KOPT-K1 (cell line): Measurements from ENCODE around the gene TCTN1.
"Not testable (repeated sequence)": the region's sequence is repeated elsewhere in the genome, so short reads cannot be mapped to it uniquely, and the experiment has no call there.

Source experiments
- H3K27ac ChIP-seq: fragments of 200-600 bp; sonication (generic); 2 replicates; pipeline ENCODE4 v1.5.1; 2016; ENCODE audit warnings: antibody characterized with exemption, mild to moderate bottlenecking, low read depth, low read length; ENCODE audit not compliant: poor library complexity, severe bottlenecking
- H3K36me3 ChIP-seq: fragments of 200-600 bp; sonication (generic); 2 replicates; pipeline ENCODE4 v1.5.1; 2017; ENCODE audit warnings: antibody characterized with exemption, mild to moderate bottlenecking, low read length, moderate library complexity; ENCODE audit not compliant: insufficient read depth
- H3K9me3 ChIP-seq: fragments of 200-600 bp; sonication (generic); 2 replicates; pipeline ENCODE4 v1.5.1; 2017; ENCODE audit warnings: antibody characterized with exemption, low read length, mild to moderate bottlenecking; ENCODE audit not compliant: insufficient read depth, poor library complexity, severe bottlenecking

The TCTN1 gene

GRCh38 chr12:110579535-110580253 lies 34.2 kb upstream of the TCTN1 start:
- Histone ChIP-seq H3K36me3 (no peaks in the 10 kb centered on the region), H3K27ac (no peak overlapping the region), H3K9me3 (no peaks in the 10 kb centered on the region)

- H3K27ac ChIP-seq, result peak overlapping the region; percentile 73
- H3K9me3 ChIP-seq, result no peaks in the 10 kb centered on the region
- H3K36me3 ChIP-seq, result no peaks in the 10 kb centered on the region
Measured at GRCh38 chr12:110581931-110582275, 32.0 kb upstream of the TCTN1 start.

GRCh38 chr12:110582276-110583136 lies 31.4 kb upstream of the TCTN1 start:
- no peaks in the 10 kb centered on the region for H3K9me3 ChIP-seq
- peak overlapping the region; percentile 73 for H3K27ac ChIP-seq
- no peaks in the 10 kb centered on the region for H3K36me3 ChIP-seq

- H3K27ac ChIP-seq, result peak within 1 kb of the TSS; percentile 73
- no peaks in the 10 kb centered on the region for H3K36me3 ChIP-seq
Measured at GRCh38 chr12:110583137-110584059, 30.5 kb upstream of the TCTN1 start, which contains the start of gene PPTC7. Gene PPTC7, minus strand, starts transcription at chr12:110583318. Its CDS starts 287 bp downstream, at chr12:110583031.

GRCh38 chr12:110585231-110585799 lies 28.6 kb upstream of the TCTN1 start:
- H3K36me3 ChIP-seq, result no peaks in the 10 kb centered on the region
- H3K9me3 ChIP-seq, result no peaks in the 10 kb centered on the region
- peak overlapping the region; percentile 34 for H3K27ac ChIP-seq

More at GRCh38 chr12:110583137-110584059, 30.5 kb upstream of the TCTN1 start, which contains the start of gene PPTC7:
- H3K9me3 ChIP-seq, result no peaks in the 10 kb centered on the region

GRCh38 chr12:110587102-110587501 lies 26.8 kb upstream of the TCTN1 start:
- not testable (repeated sequence) for H3K9me3 ChIP-seq, H3K36me3 ChIP-seq, H3K27ac ChIP-seq

GRCh38 chr12:110590059-110590458 lies 23.9 kb upstream of the TCTN1 start:
- no peaks in the 10 kb centered on the region for H3K36me3 ChIP-seq
- H3K27ac ChIP-seq, result no peak overlapping the region
- H3K9me3 ChIP-seq, result no peaks in the 10 kb centered on the region

GRCh38 chr12:110590806-110591326 lies 23.1 kb upstream of the TCTN1 start:
- Histone ChIP-seq H3K9me3 (no peaks in the 10 kb centered on the region), H3K36me3 (no peaks in the 10 kb centered on the region), H3K27ac (no peak overlapping the region)

GRCh38 chr12:110591451-110592051 lies 22.4 kb upstream of the TCTN1 start:
- Histone ChIP-seq H3K9me3 (no peaks in the 10 kb centered on the region), H3K36me3 (no peaks in the 10 kb centered on the region), H3K27ac (no peak overlapping the region)

GRCh38 chr12:110592078-110592477 lies 21.9 kb upstream of the TCTN1 start:
- no peaks in the 10 kb centered on the region for H3K36me3 ChIP-seq
- H3K27ac ChIP-seq, result no peak overlapping the region
- no peaks in the 10 kb centered on the region for H3K9me3 ChIP-seq

- not testable (repeated sequence) for H3K9me3 ChIP-seq, H3K27ac ChIP-seq, H3K36me3 ChIP-seq
Measured at GRCh38 chr12:110592919-110593318, 21.0 kb upstream of the TCTN1 start.

- Histone ChIP-seq H3K36me3 (no peaks in the 10 kb centered on the region), H3K27ac (no peak overlapping the region), H3K9me3 (no peaks in the 10 kb centered on the region)
Measured at GRCh38 chr12:110597885-110598284, 16.0 kb upstream of the TCTN1 start.

- H3K27ac ChIP-seq, result no peak overlapping the region
- no peaks in the 10 kb centered on the region for H3K36me3 ChIP-seq
- H3K9me3 ChIP-seq, result no peaks in the 10 kb centered on the region
Measured at GRCh38 chr12:110599334-110599733, 14.6 kb upstream of the TCTN1 start.

- H3K27ac ChIP-seq, result no peak overlapping the region
- no peaks in the 10 kb centered on the region for H3K9me3 ChIP-seq
- H3K36me3 ChIP-seq, result no peaks in the 10 kb centered on the region
Measured at GRCh38 chr12:110600254-110600653, 13.7 kb upstream of the TCTN1 start.
